H9 (cell line): ENCODE results near the gene SWAP70. TPM values are rescaled to one million over a fixed set of nuclear protein-coding genes. Genes with fewer than 3 reads are reported as not detected.

Source experiments
- DNase-seq: peaks from one replicate; pipeline ENCODE4 v3.0.0-alpha.2; 2017
- H2AFZ ChIP-seq: one replicate; pipeline ENCODE4 v1.6.1; 2013; ENCODE audit warnings: mild to moderate bottlenecking, low read length, control low read depth, moderate library complexity
- H2AK5ac ChIP-seq: 2 replicates; pipeline ENCODE4 v1.6.1; 2013; ENCODE audit warnings: low read length, control low read depth, mixed read lengths; ENCODE audit not compliant: insufficient read length
- H2BK120ac ChIP-seq: one replicate; pipeline ENCODE4 v1.6.1; 2013; ENCODE audit warnings: low read depth, mild to moderate bottlenecking, low read length, control low read depth, inconsistent platforms; ENCODE audit not compliant: poor library complexity, severe bottlenecking
- H2BK12ac ChIP-seq: 2 replicates; pipeline ENCODE4 v1.6.1; 2013; ENCODE audit warnings: low read length, control low read depth, mixed read lengths, low read depth; ENCODE audit not compliant: insufficient read length
- H2BK15ac ChIP-seq: 2 replicates; pipeline ENCODE4 v1.6.1; 2013; ENCODE audit warnings: low read depth, low read length, control low read depth
- H2BK20ac ChIP-seq: one replicate; pipeline ENCODE4 v1.6.1; 2013; ENCODE audit warnings: low read depth, mild to moderate bottlenecking, low read length, control low read depth, inconsistent platforms; ENCODE audit not compliant: poor library complexity, severe bottlenecking
- H2BK5ac ChIP-seq: 2 replicates; pipeline ENCODE4 v1.6.1; 2013; ENCODE audit warnings: low read length, control low read depth, mixed read lengths; ENCODE audit not compliant: insufficient read length
- H3K14ac ChIP-seq: 2 replicates; pipeline ENCODE4 v1.6.1; 2013; ENCODE audit warnings: low read length, control low read depth; ENCODE audit not compliant: insufficient read depth
- H3K18ac ChIP-seq: 2 replicates; pipeline ENCODE4 v1.6.1; 2013; ENCODE audit warnings: low read depth, mild to moderate bottlenecking, mixed read lengths, low read length, control low read depth; ENCODE audit not compliant: insufficient read length
- H3K23ac ChIP-seq: 2 replicates; pipeline ENCODE4 v1.6.1; 2013; ENCODE audit warnings: low read length, control low read depth, mixed read lengths, low read depth; ENCODE audit not compliant: insufficient read length
- H3K23me2 ChIP-seq: 2 replicates; pipeline ENCODE4 v1.6.1; 2013; ENCODE audit warnings: low read depth, mild to moderate bottlenecking, mixed read lengths, low read length, control low read depth; ENCODE audit not compliant: insufficient read length, poor library complexity, severe bottlenecking
- H3K27ac ChIP-seq: 2 replicates; pipeline ENCODE4 v1.5.1; 2013; ENCODE audit warnings: low read length, control low read depth, mixed read lengths, low read depth; ENCODE audit not compliant: insufficient read length
- H3K27me3 ChIP-seq: 2 replicates; pipeline ENCODE4 v1.6.1; 2013; ENCODE audit warnings: low read length, control low read depth, inconsistent platforms; ENCODE audit not compliant: insufficient read depth
- H3K4ac ChIP-seq: 2 replicates; pipeline ENCODE4 v1.6.1; 2013; ENCODE audit warnings: low read depth, mild to moderate bottlenecking, control low read depth, inconsistent platforms, low read length, moderate library complexity
- H3K4me1 ChIP-seq: 2 replicates; pipeline ENCODE4 v1.6.1; 2013; ENCODE audit warnings: low read length, control low read depth, inconsistent platforms; ENCODE audit not compliant: insufficient read depth
- H3K4me2 ChIP-seq: 2 replicates; pipeline ENCODE4 v1.6.1; 2013; ENCODE audit warnings: low read length, control low read depth, mixed read lengths; ENCODE audit not compliant: insufficient read length, insufficient read depth
- H3K56ac ChIP-seq: 2 replicates; pipeline ENCODE4 v1.6.1; 2013; ENCODE audit warnings: low read depth, mild to moderate bottlenecking, mixed read lengths, low read length, control low read depth; ENCODE audit not compliant: insufficient read length
- H3K79me1 ChIP-seq: 2 replicates; pipeline ENCODE4 v1.6.1; 2013; ENCODE audit warnings: low read depth, mild to moderate bottlenecking, moderate library complexity, low read length, control low read depth, inconsistent platforms; ENCODE audit not compliant: insufficient read depth, poor library complexity, severe bottlenecking
- H3K79me2 ChIP-seq: 2 replicates; pipeline ENCODE4 v1.6.1; 2013; ENCODE audit warnings: low read length, control low read depth, inconsistent platforms; ENCODE audit not compliant: insufficient read depth
- H3K9ac ChIP-seq: 2 replicates; pipeline ENCODE4 v1.6.1; 2013; ENCODE audit warnings: low read length, control low read depth, mixed read lengths; ENCODE audit not compliant: insufficient read length; ENCODE audit errors: extremely low read depth
- H3K9me3 ChIP-seq: one replicate; pipeline ENCODE4 v1.6.1; 2013; ENCODE audit warnings: low read depth, low read length, inconsistent platforms; ENCODE audit not compliant: control insufficient read depth
- H3T11ph ChIP-seq: one replicate; pipeline ENCODE4 v1.6.1; 2013; ENCODE audit warnings: mild to moderate bottlenecking, low read length, control low read depth, inconsistent platforms
- H4K20me1 ChIP-seq: one replicate; pipeline ENCODE4 v1.6.1; 2013; ENCODE audit not compliant: control insufficient read depth, insufficient read length, insufficient read depth
- H4K5ac ChIP-seq: 2 replicates; pipeline ENCODE4 v1.6.1; 2013; ENCODE audit warnings: low read depth, mild to moderate bottlenecking, mixed read lengths, low read length, control low read depth; ENCODE audit not compliant: insufficient read length
- H4K8ac ChIP-seq: replicated peaks from 2 replicates; pipeline ENCODE4 v1.6.1; 2013; ENCODE audit warnings: low read length, control low read depth, mixed read lengths, low read depth; ENCODE audit not compliant: insufficient read length
- H4K91ac ChIP-seq: 2 replicates; pipeline ENCODE4 v1.6.1; 2013; ENCODE audit warnings: low read depth, mild to moderate bottlenecking, moderate library complexity, mixed read lengths, low read length, control low read depth; ENCODE audit not compliant: insufficient read length
- H3K27ac Mint-ChIP-seq, 3 experiments: 2 replicates in 2 of 3; 3 replicates in 1 of 3; pipeline ENCODE4 v1.8.0; 2020 to 2021; ENCODE audit warnings: mixed read lengths in 3 of 3, mild to moderate bottlenecking in 1 of 3, moderate library complexity in 1 of 3
- H3K27me3 Mint-ChIP-seq: 2 replicates; pipeline ENCODE4 v1.8.0; 2021; ENCODE audit warnings: low read depth, mild to moderate bottlenecking, moderate library complexity, mixed read lengths
- H3K36me3 Mint-ChIP-seq, 3 experiments: 2 replicates in 2 of 3; 3 replicates in 1 of 3; pipeline ENCODE4 v1.8.0; 2020 to 2021; ENCODE audit warnings: low read depth in 3 of 3, mixed read lengths in 3 of 3; ENCODE audit not compliant: insufficient read depth in 1 of 3
- H3K4me1 Mint-ChIP-seq, 2 experiments: 2 replicates each; pipeline ENCODE4 v1.8.0; 2020; ENCODE audit warnings: mixed read lengths in 2 of 2
- H3K4me3 Mint-ChIP-seq, 2 experiments: 2 replicates in 1 of 2; 3 replicates in 1 of 2; pipeline ENCODE4 v1.8.0; 2020 to 2021; ENCODE audit warnings: mild to moderate bottlenecking in 2 of 2, mixed read lengths in 2 of 2, moderate library complexity in 1 of 2
- H3K9me3 Mint-ChIP-seq, 2 experiments: 2 replicates in 1 of 2; 3 replicates in 1 of 2; pipeline ENCODE4 v1.8.0; 2020; ENCODE audit warnings: mild to moderate bottlenecking in 2 of 2, mixed read lengths in 2 of 2, moderate library complexity in 1 of 2
- WGBS: extraction: QIAGEN DNeasy Blood & Tissue Kit; methylation state at CpG from one replicate; pipeline ENCODE4 v1.1.7; 2013; ENCODE audit warnings: missing lambda C conversion rate, low lambda C conversion rate, mixed read lengths; ENCODE audit not compliant: insufficient read length; ENCODE audit errors: extremely low coverage; 5-methylcytosine and 5-hydroxymethylcytosine counted together
- total RNA-seq: library from RNA; stranded (reverse); gene quantifications from 2 replicates; pipeline ENCODE4 v1.2.1, GENCODE V29; 2021
- TF ChIP-seq, protein P1 (sequence below): fragments of 200-600 bp; sonication (generic); conservative IDR thresholded peaks from 3 replicates; pipeline ENCODE4 v1.8.0; 2021; ENCODE audit warnings: antibody characterized with exemption, mild to moderate bottlenecking

SWAP70 gene
- total RNA-seq, 1 experiment from 2014 or later: 34.4 TPM

DNA sequence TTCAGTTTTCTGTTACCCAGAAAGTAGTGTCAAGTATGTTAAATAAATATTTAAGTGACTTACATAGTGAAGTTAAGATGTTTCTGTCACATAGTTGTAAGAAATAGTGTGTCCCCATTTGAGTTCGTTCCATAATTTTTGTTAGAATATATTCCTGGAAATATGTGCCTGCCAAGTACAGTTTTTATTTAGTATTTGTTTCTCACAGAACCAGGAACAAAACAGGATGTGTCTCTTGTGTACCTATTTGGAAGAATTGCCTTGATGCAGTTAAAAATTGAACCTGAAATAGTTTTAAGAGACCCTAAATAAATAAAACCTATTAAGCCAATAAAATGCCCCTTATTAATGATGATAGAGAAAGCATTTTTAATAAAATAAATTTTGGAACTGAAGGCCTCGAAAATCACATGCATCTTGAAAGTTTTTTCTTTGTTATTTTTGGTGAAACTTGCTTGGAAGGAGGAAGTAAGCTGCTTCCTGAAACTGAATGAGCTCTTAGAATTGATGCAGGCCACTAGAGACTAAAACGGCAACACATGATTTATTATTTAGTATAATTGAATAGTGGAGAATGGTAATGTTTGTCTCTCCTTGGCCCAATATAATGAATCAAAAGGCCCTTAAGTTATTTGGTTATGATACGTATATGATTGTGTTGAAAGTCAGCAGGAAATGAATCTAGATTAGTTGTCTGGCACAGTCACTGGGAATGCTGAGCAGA lies 55.9 kb downstream of the SWAP70 start:
- Mint-ChIP-seq H3K36me3 (peaks cover 10 to 37% (median 31%) of the 10 kb centered on the region in 3 experiments; a peak in 6 of 7 replicates), H3K27me3 (no peaks in the 10 kb centered on the region), H3K9me3 (no peaks in the 10 kb centered on the region), H3K4me3 (no peak overlapping the region), H3K27ac (no peak overlapping the region; a peak in 1 of 7 replicates), H3K4me1 (peaks cover 18 to 25% of the 10 kb centered on the region in 2 experiments)
- Histone ChIP-seq H3K4ac (no peak overlapping the region), H2BK15ac (no peak overlapping the region), H3K23ac (no peak overlapping the region), H2BK20ac (no peak overlapping the region), H3K9me3 (peaks cover 9% of the 10 kb centered on the region), H3K4me1 (no peaks in the 10 kb centered on the region), H3K23me2 (no peaks in the 10 kb centered on the region), H2BK5ac (no peak overlapping the region), H3K14ac (no peak overlapping the region), H2BK12ac (no peak overlapping the region), H3K4me2 (no peak overlapping the region), H2AK5ac (no peak overlapping the region), H4K91ac (no peak overlapping the region), H3K27ac (no peak overlapping the region), H4K5ac (no peak overlapping the region), H2BK120ac (no peak overlapping the region), H3K18ac (no peak overlapping the region), H2AFZ (no peak overlapping the region), H3T11ph (no peak overlapping the region), H3K9ac (no peak overlapping the region), H3K27me3 (no peaks in the 10 kb centered on the region), H4K8ac (no peak overlapping the region), H3K79me2 (no peaks in the 10 kb centered on the region), H3K56ac (no peak overlapping the region), H4K20me1 (no peaks in the 10 kb centered on the region), H3K79me1 (peaks cover 3% of the 10 kb centered on the region)
- TF ChIP-seq, protein P1, sequence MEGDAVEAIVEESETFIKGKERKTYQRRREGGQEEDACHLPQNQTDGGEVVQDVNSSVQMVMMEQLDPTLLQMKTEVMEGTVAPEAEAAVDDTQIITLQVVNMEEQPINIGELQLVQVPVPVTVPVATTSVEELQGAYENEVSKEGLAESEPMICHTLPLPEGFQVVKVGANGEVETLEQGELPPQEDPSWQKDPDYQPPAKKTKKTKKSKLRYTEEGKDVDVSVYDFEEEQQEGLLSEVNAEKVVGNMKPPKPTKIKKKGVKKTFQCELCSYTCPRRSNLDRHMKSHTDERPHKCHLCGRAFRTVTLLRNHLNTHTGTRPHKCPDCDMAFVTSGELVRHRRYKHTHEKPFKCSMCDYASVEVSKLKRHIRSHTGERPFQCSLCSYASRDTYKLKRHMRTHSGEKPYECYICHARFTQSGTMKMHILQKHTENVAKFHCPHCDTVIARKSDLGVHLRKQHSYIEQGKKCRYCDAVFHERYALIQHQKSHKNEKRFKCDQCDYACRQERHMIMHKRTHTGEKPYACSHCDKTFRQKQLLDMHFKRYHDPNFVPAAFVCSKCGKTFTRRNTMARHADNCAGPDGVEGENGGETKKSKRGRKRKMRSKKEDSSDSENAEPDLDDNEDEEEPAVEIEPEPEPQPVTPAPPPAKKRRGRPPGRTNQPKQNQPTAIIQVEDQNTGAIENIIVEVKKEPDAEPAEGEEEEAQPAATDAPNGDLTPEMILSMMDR: no peak
- DNase-seq: no peak
- WGBS: no CpG with 5 or more reads among the region's 4 CpGs
